ENCODE measurements around the gene SLC8A1. TPM values are rescaled to one million over a fixed set of nuclear protein-coding genes. Genes with fewer than 3 reads are reported as not detected.

The SLC8A1 gene
- total RNA-seq, 4 donors from 2014 or later: 22.8 to 65.5 (median 42.0) TPM

GRCh38 chr2:40431600-40431955 is 20.3 kb downstream of the SLC8A1 start:
- TF ChIP-seq POLR2AphosphoS5 (IDR thresholded peaks at IDR 0.05) (peak in 2 of 3 donors; percentile 6 to 17), CTCF (IDR thresholded peaks at IDR 0.05) (no peak)
- 36% methylated on average over 3 of the region's 3 CpGs; no CpG with 5 or more reads in 1 of the 2 donors for WGBS, 2 donors (ENCODE audit: low coverage in 1 of 2)
- Histone ChIP-seq H3K36me3 (no peaks in the 10 kb centered on the region), H3K4me1 (peaks cover 0 to 23% (median 0%) of the 10 kb centered on the region in 4 donors), H3K27me3 (no peaks in the 10 kb centered on the region), H3K4me3 (no peak overlapping the region), H3K27ac (peak overlapping the region; percentile 28 to 59 (median 46)), H3K9me3 (no peaks in the 10 kb centered on the region)
- intact Hi-C loops (cut with DNase I; ENCODE audit: low total_unique reads): no loop called here
- in situ Hi-C loops (cut with MboI; ENCODE audit: low pct_ligation_motif_present in 1 of 4, low pct_unique_long_range_greater_than_20kb in 1 of 4, low sequenced_read_pairs in 3 of 4): no loop called here
- no peak for DNase-seq

- DNase-seq: no peak
- in situ Hi-C loops (cut with MboI; ENCODE audit: low pct_ligation_motif_present in 1 of 4, low pct_unique_long_range_greater_than_20kb in 1 of 4, low sequenced_read_pairs in 3 of 4): no loop called here
- H3K4me3 ChIP-seq: no peak overlapping the region
- H3K9me3 ChIP-seq: no peaks in the 10 kb centered on the region
- H3K27me3 ChIP-seq: no peaks in the 10 kb centered on the region
- H3K27ac ChIP-seq: peak overlapping the region; percentile 28 to 59 (median 46)
- H3K36me3 ChIP-seq: no peaks in the 10 kb centered on the region
- peaks cover 0 to 23% (median 0%) of the 10 kb centered on the region in 4 donors for H3K4me1 ChIP-seq
- intact Hi-C loops (cut with DNase I; ENCODE audit: low total_unique reads): no loop called here
- TF ChIP-seq EP300 (IDR thresholded peaks at IDR 0.05; ENCODE audit: low read depth): no peak
- no peak for TF ChIP-seq POLR2A (IDR thresholded peaks at IDR 0.05)
- no peak for TF ChIP-seq POLR2AphosphoS5 (IDR thresholded peaks at IDR 0.05)
- no peak for TF ChIP-seq CTCF (IDR thresholded peaks at IDR 0.05)
- 86 to 90% methylated on average over 7 of the region's 7 CpGs for WGBS, 2 donors (ENCODE audit: low coverage in 1 of 2)
Observed at GRCh38 chr2:40430776-40431599, 20.9 kb downstream of the SLC8A1 start.

- Histone ChIP-seq H3K27ac (no peak overlapping the region), H3K4me1 (peaks cover 0 to 12% (median 0%) of the 10 kb centered on the region in 4 donors), H3K27me3 (no peaks in the 10 kb centered on the region), H3K9me3 (no peaks in the 10 kb centered on the region), H3K4me3 (no peak overlapping the region), H3K36me3 (no peaks in the 10 kb centered on the region)
- in situ Hi-C loops (cut with MboI; ENCODE audit: low pct_ligation_motif_present in 1 of 4, low pct_unique_long_range_greater_than_20kb in 1 of 4, low sequenced_read_pairs in 3 of 4): no loop called here
- TF ChIP-seq EP300 (IDR thresholded peaks at IDR 0.05; ENCODE audit: low read depth) (no peak), POLR2AphosphoS5 (IDR thresholded peaks at IDR 0.05) (no peak), POLR2A (IDR thresholded peaks at IDR 0.05) (no peak), CTCF (IDR thresholded peaks at IDR 0.05) (no peak)
- WGBS, 2 donors (ENCODE audit: low coverage in 1 of 2): 67 to 84% methylated on average over 1 to 6 of the region's 6 CpGs
- DNase-seq: no peak
- intact Hi-C loops (cut with DNase I; ENCODE audit: low total_unique reads): no loop called here
Observed at GRCh38 chr2:40428439-40428838, 23.5 kb downstream of the SLC8A1 start.

GRCh38 chr2:40421631-40422297 is 30.1 kb downstream of the SLC8A1 start:
- Histone ChIP-seq H3K36me3 (no peaks in the 10 kb centered on the region), H3K27ac (peak overlapping the region in 2 of 4 donors; percentile 71 to 73), H3K4me1 (peaks cover 0 to 19% (median 3%) of the 10 kb centered on the region in 4 donors), H3K4me3 (no peak overlapping the region), H3K9me3 (no peaks in the 10 kb centered on the region), H3K27me3 (no peaks in the 10 kb centered on the region)
- DNase-seq: no peak
- in situ Hi-C loops (cut with MboI; ENCODE audit: low pct_ligation_motif_present in 1 of 4, low pct_unique_long_range_greater_than_20kb in 1 of 4, low sequenced_read_pairs in 3 of 4): no loop called here
- intact Hi-C loops (cut with DNase I; ENCODE audit: low total_unique reads): no loop called here
- WGBS, 2 donors (ENCODE audit: low coverage in 1 of 2): 73 to 80% methylated on average over 2 to 5 of the region's 5 CpGs
- no peak for TF ChIP-seq POLR2A (IDR thresholded peaks at IDR 0.05)
- peak in 1 of 3 donors; percentile 9 for TF ChIP-seq POLR2AphosphoS5 (IDR thresholded peaks at IDR 0.05)
- no peak for TF ChIP-seq CTCF (IDR thresholded peaks at IDR 0.05)
- no peak for TF ChIP-seq EP300 (IDR thresholded peaks at IDR 0.05; ENCODE audit: low read depth)
